SHP77 (cell line): ENCODE results near the gene PHLDA1.
"Not testable (repeated sequence)": the region's sequence is repeated elsewhere in the genome, so short reads cannot be mapped to it uniquely, and the experiment has no call there.

Experiments used
- DNase-seq, 2 experiments: peaks; one replicate each; lab custom pipeline; 2025; lab: John Stamatoyannopoulos, UW

Gene PHLDA1

GRCh38 chr12:75986001-75986746 is 45.4 kb downstream of the PHLDA1 start:
- DNase-seq = no peak

GRCh38 chr12:75985566-75985965 is 46.0 kb downstream of the PHLDA1 start:
- no peak for DNase-seq

DNA sequence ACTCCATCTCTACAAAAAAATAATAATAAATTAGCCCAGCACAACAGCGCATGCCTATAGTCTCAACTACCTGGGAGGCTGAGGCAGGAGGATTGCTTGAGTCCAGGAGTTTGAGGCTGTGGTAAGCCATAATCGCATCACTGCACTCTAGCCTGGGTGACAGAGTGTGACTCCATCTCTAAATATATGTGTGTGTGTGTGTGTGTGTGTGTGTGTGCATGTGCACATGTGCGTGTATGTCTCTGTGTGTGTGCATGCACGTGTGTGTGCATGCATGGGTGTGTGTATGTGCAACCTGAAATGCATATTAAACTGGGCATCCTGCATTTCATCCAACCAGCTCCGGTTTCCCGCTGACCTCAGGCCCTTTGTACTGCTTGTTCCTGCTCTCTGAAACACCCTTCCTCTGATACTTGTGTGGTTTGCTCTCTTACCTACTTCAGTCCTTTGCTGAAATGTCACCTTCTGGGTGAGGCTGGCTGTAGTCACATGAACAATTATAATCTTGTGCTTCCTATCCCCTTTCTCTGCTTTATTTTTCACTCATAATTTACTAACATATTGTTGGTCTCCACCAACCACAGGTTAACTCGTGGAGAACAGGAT is 46.9 kb downstream of the PHLDA1 start:
- DNase-seq = no peak

DNA sequence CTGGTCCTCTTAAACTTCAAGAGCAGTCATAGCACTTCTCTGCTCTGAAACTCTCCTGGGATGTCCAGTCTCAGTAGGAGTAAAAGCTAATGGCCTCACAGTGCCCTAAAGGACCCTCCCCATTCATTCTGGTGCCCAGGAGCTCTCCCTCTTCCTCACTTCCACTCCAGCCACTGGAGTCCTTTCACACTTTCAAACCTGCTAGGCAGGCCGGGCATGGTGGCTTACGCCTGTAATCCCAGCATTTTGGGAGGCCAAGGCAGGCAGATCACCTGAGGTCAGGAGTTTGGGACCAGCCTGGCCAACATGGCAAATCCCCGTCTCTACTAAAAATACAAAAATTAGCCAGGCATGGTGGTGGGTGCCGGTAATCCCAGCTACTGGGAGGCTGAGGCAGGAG is 47.7 kb downstream of the PHLDA1 start:
- DNase-seq = not testable (repeated sequence)

GRCh38 chr12:75982979-75983660 is 48.5 kb downstream of the PHLDA1 start:
- no peak for DNase-seq

GRCh38 chr12:75982169-75982564 is 49.4 kb downstream of the PHLDA1 start:
- DNase-seq = no peak

DNA sequence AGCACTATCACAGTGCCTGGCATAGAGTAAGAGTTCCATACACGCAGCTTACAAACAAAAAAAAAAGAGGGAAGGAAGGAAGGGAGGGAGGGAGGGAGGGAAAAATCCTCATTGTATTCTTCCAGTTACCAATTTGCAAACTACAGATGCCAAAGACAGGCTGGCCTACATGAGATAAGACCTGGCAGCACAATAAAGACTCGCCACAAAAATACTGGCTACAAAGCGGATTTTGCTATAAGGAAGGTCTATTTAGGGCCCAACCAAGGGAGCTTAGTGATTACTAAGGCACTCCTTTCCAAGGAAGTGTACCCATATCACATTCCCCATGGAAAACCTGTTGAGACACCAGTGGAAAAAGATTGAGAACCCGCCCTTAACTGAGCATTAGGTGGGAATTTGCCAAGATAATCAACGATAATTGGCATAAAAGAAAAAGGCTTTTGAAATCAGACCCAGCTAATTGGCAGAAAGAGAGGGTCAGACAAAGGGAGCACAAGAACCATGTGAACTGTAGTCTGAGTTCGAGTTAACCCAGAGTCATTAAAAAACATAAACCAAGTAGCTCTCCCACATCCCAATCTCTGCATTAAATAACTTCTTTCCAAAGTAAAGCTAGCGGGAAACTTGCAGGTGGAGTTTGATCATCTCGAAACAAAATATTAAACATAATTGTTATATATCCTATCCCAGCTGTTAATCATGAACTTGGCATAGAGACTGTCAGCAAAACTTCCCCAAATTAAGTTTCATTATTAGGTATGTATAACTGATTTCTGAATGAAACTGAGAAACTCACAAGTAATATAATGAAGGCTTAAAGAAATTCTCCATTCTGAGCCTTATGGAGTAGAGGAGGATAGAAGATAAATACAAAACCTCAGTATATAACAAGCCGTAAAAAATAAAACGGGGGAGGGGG is 50.1 kb downstream of the PHLDA1 start:
- DNase-seq = no peak

- peak in 1 of 2 experiments; percentile 22 for DNase-seq
Observed at GRCh38 chr12:75979181-75979580, 52.4 kb downstream of the PHLDA1 start.

- DNase-seq = no peak
Observed at GRCh38 chr12:75978677-75979076, 52.9 kb downstream of the PHLDA1 start.

DNA sequence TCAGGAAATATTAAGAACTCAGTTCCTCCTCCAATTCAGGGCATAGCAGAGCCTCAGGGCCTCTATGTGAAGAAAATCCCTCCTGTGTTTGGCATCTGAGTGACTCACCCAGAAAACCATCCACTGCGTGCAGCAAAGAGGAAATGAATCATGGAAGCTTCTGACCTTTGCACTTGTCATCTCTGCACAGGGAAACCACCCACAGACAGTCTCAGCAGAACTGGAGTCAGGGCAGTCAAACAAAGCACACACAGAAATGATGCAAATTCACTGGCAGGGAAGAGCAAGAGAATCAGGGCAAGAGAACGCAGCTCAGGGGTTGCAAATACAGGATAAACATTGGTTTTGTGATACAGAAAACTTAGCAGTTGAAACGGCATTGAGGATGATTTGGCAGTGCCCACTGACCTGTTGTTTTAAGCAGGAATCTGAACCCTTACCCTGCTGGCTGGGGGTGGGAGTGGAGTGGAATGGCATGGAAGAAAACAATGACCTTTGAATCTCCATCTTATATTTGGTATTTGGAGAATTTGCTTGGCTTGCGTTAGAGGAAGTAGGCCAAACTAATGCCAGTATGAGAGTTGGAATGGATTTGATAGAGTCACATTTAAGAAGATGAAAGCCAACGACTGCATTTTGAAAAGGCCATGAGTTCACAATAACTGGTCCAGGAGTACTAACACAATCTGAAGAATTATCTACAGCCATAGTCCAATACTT is 53.5 kb downstream of the PHLDA1 start:
- peak; percentile 83 to 87 for DNase-seq

DNA sequence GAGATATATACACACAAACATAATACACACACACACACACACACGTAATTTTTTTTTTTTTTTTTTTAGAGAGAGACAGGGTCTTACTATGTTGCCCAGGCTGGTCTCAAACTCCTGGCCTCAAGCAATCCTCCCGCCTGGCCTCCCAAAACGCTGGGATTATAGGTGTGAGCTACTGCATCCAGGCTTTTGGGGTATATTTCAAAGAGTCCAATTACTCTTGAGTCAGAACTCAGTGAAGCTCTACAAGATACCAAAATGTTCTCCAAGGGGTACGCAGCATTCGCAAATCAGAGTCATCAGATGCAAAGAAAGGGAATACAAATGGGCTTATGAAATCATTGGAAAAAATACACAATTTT is 54.0 kb downstream of the PHLDA1 start:
- DNase-seq = no peak

GRCh38 chr12:75976913-75977312 is 54.7 kb downstream of the PHLDA1 start:
- no peak for DNase-seq

DNA sequence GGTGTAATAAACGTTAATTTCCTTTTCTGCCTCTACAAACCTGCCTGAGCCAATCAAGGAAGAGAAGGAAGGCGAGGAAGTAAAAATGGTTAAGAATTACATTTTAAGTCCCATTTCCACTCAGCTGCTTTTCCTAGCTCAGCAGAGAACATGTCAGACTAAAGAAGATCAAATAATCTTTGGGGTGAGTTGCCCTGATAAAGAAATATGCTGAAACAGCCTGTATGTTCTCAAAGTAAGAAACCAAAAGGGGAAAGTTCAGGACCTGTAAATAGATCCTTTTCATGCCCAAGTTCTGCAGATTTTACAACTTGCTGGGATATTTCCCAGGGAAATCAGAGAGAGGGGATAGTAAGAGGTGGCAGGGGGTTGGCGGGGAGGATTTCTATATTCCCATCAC is 55.5 kb downstream of the PHLDA1 start:
- no peak for DNase-seq

- DNase-seq = no peak
Observed at GRCh38 chr12:75975702-75976101, 55.9 kb downstream of the PHLDA1 start.
